HUES6 (cell line): Measurements from ENCODE around the gene AUP1.

Experiments used
- H3K27ac ChIP-seq: 2 replicates; pipeline ENCODE4 v1.7.0; 2013; ENCODE audit warnings: low read depth, mild to moderate bottlenecking, low read length, inconsistent platforms
- H3K27me3 ChIP-seq: 2 replicates; pipeline ENCODE4 v1.6.1; 2013; ENCODE audit warnings: low read length; ENCODE audit not compliant: control insufficient read depth, insufficient read depth
- H3K36me3 ChIP-seq: 2 replicates; pipeline ENCODE4 v1.6.1; 2013; ENCODE audit warnings: low read length; ENCODE audit not compliant: control insufficient read depth, insufficient read depth
- H3K4me1 ChIP-seq: 2 replicates; pipeline ENCODE4 v1.6.1; 2013; ENCODE audit warnings: low read length; ENCODE audit not compliant: control insufficient read depth, insufficient read depth
- H3K4me3 ChIP-seq: 2 replicates; pipeline ENCODE4 v1.5.1; 2013; ENCODE audit warnings: low read depth, low read length
- H3K9ac ChIP-seq: one replicate; pipeline ENCODE4 v1.6.1; 2013; ENCODE audit warnings: mild to moderate bottlenecking, low read length
- H3K9me3 ChIP-seq: 2 replicates; pipeline ENCODE4 v1.6.1; 2013; ENCODE audit warnings: low read depth, low read length; ENCODE audit not compliant: control insufficient read depth, insufficient read depth

The AUP1 gene

DNA sequence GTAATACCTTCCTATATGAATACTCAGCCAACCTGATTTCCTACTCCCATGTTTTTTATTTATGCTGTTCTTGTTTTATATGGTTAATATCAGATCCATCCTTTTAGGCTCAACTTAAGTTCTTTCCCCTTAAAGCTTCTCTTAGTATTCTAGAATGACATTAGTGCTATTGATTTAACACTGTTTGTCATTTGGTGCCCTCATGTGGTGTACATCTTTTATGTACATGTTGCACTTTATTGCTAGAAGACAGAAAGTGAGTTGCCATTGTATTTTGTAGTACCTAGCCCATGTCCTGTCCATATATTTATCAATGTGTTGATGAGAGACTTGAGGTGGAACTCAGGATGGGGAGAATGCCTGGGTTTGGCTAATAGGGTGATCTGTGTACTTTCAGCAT, 2.7 kb upstream of the AUP1 start:
- H3K9ac ChIP-seq: no peak overlapping the region
- H3K4me1 ChIP-seq: peaks cover 9% of the 10 kb centered on the region; the same call in 1 of the 2 replicates
- no peaks in the 10 kb centered on the region for H3K9me3 ChIP-seq
- no peaks in the 10 kb centered on the region for H3K27me3 ChIP-seq
- no peak overlapping the region for H3K27ac ChIP-seq
- H3K36me3 ChIP-seq: peaks cover 44% of the 10 kb centered on the region
- H3K4me3 ChIP-seq: no peak overlapping the region

GRCh38 chr2:74531666-74532065, 2.2 kb upstream of the AUP1 start:
- H3K4me1 ChIP-seq: peaks cover 9% of the 10 kb centered on the region; the same call in 1 of the 2 replicates
- peaks cover 49% of the 10 kb centered on the region for H3K36me3 ChIP-seq
- H3K9ac ChIP-seq: no peak overlapping the region
- no peak overlapping the region for H3K4me3 ChIP-seq
- H3K9me3 ChIP-seq: no peaks in the 10 kb centered on the region
- H3K27ac ChIP-seq: no peak overlapping the region
- H3K27me3 ChIP-seq: no peaks in the 10 kb centered on the region

- Histone ChIP-seq H3K9ac (peak overlapping the region; percentile 62), H3K9me3 (no peaks in the 10 kb centered on the region), H3K36me3 (peaks cover 58% of the 10 kb centered on the region), H3K4me1 (peaks cover 12% of the 10 kb centered on the region), H3K4me3 (peak overlapping the region; percentile 99), H3K27me3 (no peaks in the 10 kb centered on the region), H3K27ac (no peak overlapping the region; the same call in 1 of the 2 replicates)
These were observed 1.0 kb upstream of the AUP1 start for GRCh38 chr2:74530239-74531187.

GRCh38 chr2:74528600-74529356, 728 bp downstream of the AUP1 start:
- Histone ChIP-seq H3K4me1 (peaks cover 12% of the 10 kb centered on the region), H3K36me3 (peaks cover 50% of the 10 kb centered on the region), H3K27ac (peak overlapping the region; percentile 90), H3K4me3 (peak overlapping the region; percentile 99), H3K27me3 (no peaks in the 10 kb centered on the region), H3K9me3 (no peaks in the 10 kb centered on the region), H3K9ac (peak overlapping the region; percentile 97)

DNA sequence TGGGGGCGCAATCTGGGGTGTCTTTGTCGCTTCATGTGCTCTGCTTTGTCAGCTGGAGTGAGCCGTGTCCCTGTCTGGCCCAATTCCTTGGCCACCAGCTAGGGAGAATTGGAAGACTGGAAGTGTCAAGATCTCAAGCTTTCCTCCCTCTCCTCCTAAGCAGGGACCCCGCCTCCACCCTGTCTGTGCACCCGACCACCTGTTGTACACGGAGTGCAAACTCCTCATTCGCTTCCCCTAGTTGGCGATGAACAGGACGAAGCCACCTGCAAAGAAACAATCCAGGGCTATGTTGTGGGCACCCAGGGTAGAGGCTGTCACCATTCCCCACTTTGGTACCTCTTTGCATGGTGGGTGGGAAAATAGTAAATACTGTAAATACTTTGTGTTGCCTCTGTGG, 1.8 kb downstream of the AUP1 start:
- peaks cover 12% of the 10 kb centered on the region for H3K4me1 ChIP-seq
- H3K9me3 ChIP-seq: no peaks in the 10 kb centered on the region
- no peak overlapping the region for H3K9ac ChIP-seq
- peaks cover 41% of the 10 kb centered on the region for H3K36me3 ChIP-seq
- no peak overlapping the region for H3K27ac ChIP-seq
- peaks cover 6% of the 10 kb centered on the region; the same call in 1 of the 2 replicates for H3K27me3 ChIP-seq
- no peak overlapping the region for H3K4me3 ChIP-seq

DNA sequence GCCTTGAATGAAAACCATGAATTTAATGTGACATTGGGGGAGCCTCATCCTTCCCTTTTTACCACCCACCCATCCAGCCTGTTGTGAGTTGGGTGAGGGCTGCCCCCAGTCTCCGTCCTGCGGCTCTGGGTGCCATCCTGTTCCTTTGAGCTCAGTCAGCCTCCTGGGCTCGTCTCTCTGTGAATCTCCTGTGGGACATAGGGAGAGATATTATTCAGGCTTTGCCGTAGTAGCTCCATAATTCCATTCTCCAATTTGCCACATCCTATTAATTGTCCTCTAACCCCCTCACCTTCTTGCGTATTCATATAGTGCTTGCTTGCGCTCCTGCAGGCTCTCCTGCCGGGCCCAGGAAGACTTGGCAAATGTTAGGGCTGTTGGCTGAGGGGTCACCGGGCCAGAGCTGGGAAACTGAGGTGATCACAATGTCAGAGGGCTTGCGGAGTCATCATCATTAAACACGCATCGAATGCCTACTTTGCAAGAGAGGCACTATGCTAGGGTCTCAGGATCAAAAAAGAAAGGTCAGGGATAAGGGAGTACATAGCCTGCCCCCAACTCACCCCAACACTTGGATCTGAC, 2.8 kb downstream of the AUP1 start:
- Histone ChIP-seq H3K27ac (no peak overlapping the region), H3K9me3 (no peaks in the 10 kb centered on the region), H3K27me3 (peaks cover 16% of the 10 kb centered on the region; the same call in 1 of the 2 replicates), H3K4me3 (no peak overlapping the region), H3K4me1 (peaks cover 12% of the 10 kb centered on the region), H3K36me3 (peaks cover 31% of the 10 kb centered on the region), H3K9ac (no peak overlapping the region)

DNA sequence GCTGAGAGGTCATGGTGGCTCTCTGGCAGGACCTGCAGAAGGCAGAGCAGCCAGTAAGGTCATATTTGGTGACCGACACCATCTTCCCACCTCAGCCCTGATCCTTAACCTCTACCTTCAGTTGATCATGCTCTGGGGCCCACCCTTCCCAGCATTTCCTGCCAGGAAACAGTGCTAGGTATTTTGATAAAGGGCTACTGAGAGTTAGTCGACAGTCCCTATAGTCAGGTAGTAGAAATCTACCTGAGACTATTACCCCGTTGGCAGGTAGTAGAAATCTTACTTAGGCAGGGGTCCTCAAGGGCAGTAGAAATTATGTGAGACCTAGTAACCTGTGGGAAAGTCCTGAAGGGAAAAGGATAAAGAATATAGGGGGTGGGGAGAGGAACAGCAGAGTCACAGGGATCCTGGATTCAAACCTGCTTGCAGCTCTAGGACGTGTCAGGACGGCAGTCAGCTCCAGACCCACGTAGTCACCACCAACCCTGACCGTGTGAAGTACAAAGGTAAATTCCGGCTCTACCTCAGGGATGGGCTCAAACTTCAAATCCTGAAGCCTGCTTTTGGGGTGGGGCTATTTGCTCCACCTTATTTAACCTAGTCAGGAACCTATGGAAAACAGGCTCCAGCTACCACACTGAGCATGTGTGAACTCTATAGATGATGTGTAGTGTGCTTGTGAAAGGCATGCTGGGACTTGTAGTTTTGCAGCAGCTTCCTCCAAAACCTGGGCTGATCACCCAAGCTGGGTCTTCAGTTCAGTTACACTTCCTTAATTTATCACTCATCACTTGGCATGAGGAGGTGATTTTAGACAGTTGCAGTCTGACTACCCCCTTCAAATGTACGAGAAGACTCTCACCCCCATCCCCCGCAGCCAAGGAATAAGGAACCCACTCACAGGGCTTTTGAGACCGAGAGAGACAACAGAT, 3.5 kb downstream of the AUP1 start, which contains the start of gene DQX1:
DQX1 (minus strand) TSS at position 515 of the 932 bp plus-strand sequence; CDS start at position 13, 502 bp downstream.
- Histone ChIP-seq H3K27ac (no peak within 1 kb of the TSS), H3K4me3 (no peak within 1 kb of the TSS), H3K27me3 (peaks cover 23% of the 10 kb centered on the region), H3K9me3 (no peaks in the 10 kb centered on the region), H3K9ac (no peak within 1 kb of the TSS), H3K4me1 (peaks cover 12% of the 10 kb centered on the region), H3K36me3 (peaks cover 27% of the 10 kb centered on the region)

- Histone ChIP-seq H3K27me3 (peaks cover 30% of the 10 kb centered on the region), H3K36me3 (peaks cover 27% of the 10 kb centered on the region), H3K4me3 (no peak overlapping the region), H3K27ac (no peak overlapping the region), H3K4me1 (peaks cover 7% of the 10 kb centered on the region), H3K9me3 (no peaks in the 10 kb centered on the region), H3K9ac (no peak overlapping the region)
These were observed 4.4 kb downstream of the AUP1 start for GRCh38 chr2:74524955-74525716.

DNA sequence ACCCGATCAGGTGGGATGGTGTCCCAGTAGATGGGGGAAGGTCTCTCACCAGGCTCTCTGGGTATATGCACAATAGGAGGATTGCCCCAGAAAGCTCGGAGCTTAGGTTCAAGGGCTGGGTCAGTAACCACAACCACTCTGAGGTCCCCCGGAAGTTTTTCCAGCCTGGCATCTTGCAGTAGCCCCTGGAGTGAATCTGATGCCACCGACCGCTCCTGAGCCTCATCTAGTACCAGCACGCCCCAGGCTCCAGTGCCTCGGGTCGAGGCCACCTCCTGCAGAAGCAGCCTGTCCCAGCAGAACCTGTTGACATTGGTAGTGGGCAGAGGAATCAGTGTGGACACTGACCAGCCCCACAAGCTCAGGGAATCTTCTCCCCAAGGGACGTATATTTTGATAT, 5.5 kb downstream of the AUP1 start:
- no peaks in the 10 kb centered on the region for H3K9me3 ChIP-seq

More for the DNA sequence above, 5.5 kb downstream of the AUP1 start:
- no peak overlapping the region for H3K27ac ChIP-seq
- peaks cover 7% of the 10 kb centered on the region for H3K4me1 ChIP-seq
- H3K9ac ChIP-seq: no peak overlapping the region
- peaks cover 27% of the 10 kb centered on the region for H3K36me3 ChIP-seq
- no peak overlapping the region for H3K4me3 ChIP-seq
- H3K27me3 ChIP-seq: peaks cover 42% of the 10 kb centered on the region
